K562 (cell line): ENCODE results near the gene CHN2. TPM values are rescaled to one million over a fixed set of nuclear protein-coding genes. Genes with fewer than 3 reads are reported as not detected.

Source experiments
- ATAC-seq: fragments of 200-7000 bp; cut with Tn5 transposase; 3 replicates; pipeline ENCODE4 v1.9.1; 2020; ENCODE audit warnings: moderate library complexity
- BruUV-seq: library from RNA; stranded (reverse); fragments of 400-500 nt; replicated peaks from 2 replicates; lab custom pipeline; 2021; lab: Mats Ljungman, UMichigan
- CTCF ChIA-PET: fragments of 300-600 bp; formaldehyde crosslinking; extraction: SDS; loops from one replicate; lab custom pipeline; 2021; ENCODE audit warnings: low intra/inter-chr PET ratio; lab: Yijun Ruan, JAX
- POLR2A ChIA-PET: fragments of 300-600, 350-650 bp; sonication (Branson Sonifier 250); formaldehyde crosslinking; extraction: SDS; loops from one replicate; lab custom pipeline; 2021; ENCODE audit warnings: antibody characterized with exemption, inconsistent platforms; lab: Yijun Ruan, JAX
- DNase-seq, 4 experiments: peaks; one replicate each; pipeline versions ENCODE4 v3.0.0 to v3.0.0-alpha.2; 2011 to 2018; ENCODE audit warnings: low spot score in 3 of 4, mixed read lengths in 3 of 4; ENCODE audit errors: extremely low read depth in 1 of 4
- FAIRE-seq: peaks from 2 replicates; lab custom pipeline; 2011; peaks lifted over from hg19 to GRCh38; lab: Jason Lieb, UNC
- H2AFZ ChIP-seq: 2 replicates; pipeline ENCODE4 v1.6.0; 2011; ENCODE audit warnings: low read depth, low read length, control low read depth, inconsistent platforms
- H3K27ac ChIP-seq: fragments of 200-600 bp; 3 replicates; pipeline ENCODE4 v1.8.0; 2011; ENCODE audit warnings: low read depth, mild to moderate bottlenecking, control low read depth, inconsistent platforms, low read length, moderate library complexity, mixed read lengths; ENCODE audit errors: extremely low read depth
- H3K27me3 ChIP-seq, 2 experiments: fragments of 300-600 bp in 1 of 2; 2 replicates in 1 of 2; 3 replicates in 1 of 2; pipeline versions ENCODE4 v1.6.0 to v1.8.0; 2011; ENCODE audit warnings: inconsistent platforms in 2 of 2, low read length in 2 of 2, mild to moderate bottlenecking in 1 of 2, mixed read lengths in 1 of 2, moderate library complexity in 1 of 2; ENCODE audit not compliant: control insufficient read depth in 2 of 2, insufficient read depth in 2 of 2
- H3K36me3 ChIP-seq: fragments of 300-600 bp; 3 replicates; pipeline ENCODE4 v1.8.0; 2011; ENCODE audit warnings: mild to moderate bottlenecking, low read length, inconsistent platforms; ENCODE audit not compliant: control insufficient read depth, insufficient read depth
- H3K4me1 ChIP-seq, 2 experiments: fragments of 200-600 bp in 1 of 2; replicated peaks in 1 of 2; 2 replicates in 1 of 2; 3 replicates in 1 of 2; pipeline versions ENCODE4 v1.5.1 to v1.8.0; 2011; ENCODE audit warnings: inconsistent platforms in 2 of 2, low read length in 2 of 2, mild to moderate bottlenecking in 1 of 2, mixed read lengths in 1 of 2, moderate library complexity in 1 of 2; ENCODE audit not compliant: control insufficient read depth in 2 of 2, insufficient read depth in 2 of 2
- H3K4me2 ChIP-seq: 2 replicates; pipeline ENCODE4 v1.6.1; 2011; ENCODE audit warnings: low read length, control low read depth, inconsistent platforms, mixed read lengths; ENCODE audit not compliant: insufficient read depth
- H3K4me3 ChIP-seq: fragments of 200-600 bp; sonication (generic), shearing (Covaris generic); 2 replicates; pipeline ENCODE4 v1.5.1; 2016; ENCODE audit warnings: control low read depth, inconsistent platforms
- H3K79me2 ChIP-seq: fragments of 200-600 bp; 3 replicates; pipeline ENCODE4 v1.8.0; 2011; ENCODE audit warnings: low read length, inconsistent platforms; ENCODE audit not compliant: control insufficient read depth, insufficient read depth
- H3K9ac ChIP-seq, 2 experiments: 2 replicates each; pipeline versions ENCODE4 v1.6.0 to v1.6.1; 2011; ENCODE audit warnings: low read depth in 2 of 2, low read length in 2 of 2, control low read depth in 1 of 2, inconsistent platforms in 1 of 2, mild to moderate bottlenecking in 1 of 2, mixed read lengths in 1 of 2; ENCODE audit not compliant: insufficient read depth in 1 of 2
- H3K9me1 ChIP-seq: one replicate; pipeline ENCODE4 v1.6.0; 2011; ENCODE audit warnings: inconsistent platforms, mild to moderate bottlenecking, low read length, moderate library complexity; ENCODE audit not compliant: control insufficient read depth, insufficient read depth
- H3K9me3 ChIP-seq: replicated peaks from 2 replicates; pipeline ENCODE4 v1.5.1; 2011; ENCODE audit warnings: low read depth, low read length, inconsistent platforms; ENCODE audit not compliant: control insufficient read depth, insufficient read depth
- H4K20me1 ChIP-seq: replicated peaks from 2 replicates; pipeline ENCODE4 v1.6.1; 2011; ENCODE audit warnings: low read length, inconsistent platforms, mixed read lengths; ENCODE audit not compliant: control insufficient read depth, insufficient read depth
- ATF6 ChIP-seq: sonication (generic); formaldehyde crosslinking; IDR thresholded peaks from 2 replicates; pipeline ENCODE4 v1.4.0; 2020; ENCODE audit warnings: mild to moderate bottlenecking, missing genetic modification reagents
- CEBPG ChIP-seq, 3 experiments: fragments of 200-800 bp in 1 of 3; sonication (Bioruptor generic) in 1 of 3; sonication (generic) in 1 of 3; formaldehyde crosslinking in 1 of 3; IDR thresholded peaks in 2 of 3; conservative IDR thresholded peaks in 1 of 3; 2 replicates each; pipeline versions ENCODE4 v1.6.1 to v1.8.0; 2016 to 2022; ENCODE audit warnings: missing compliant biosample characterization in 2 of 3, missing genetic modification characterization in 2 of 3, mild to moderate bottlenecking in 1 of 3, missing genetic modification reagents in 1 of 3
- FOSL1 ChIP-seq: fragments of 200-800 bp; sonication (Bioruptor generic); conservative IDR thresholded peaks from 2 replicates; pipeline ENCODE4 v1.6.1; 2016; ENCODE audit warnings: missing genetic modification characterization, missing compliant biosample characterization
- NELFE ChIP-seq: IDR thresholded peaks from 2 replicates; pipeline ENCODE4 v1.6.1; 2011; ENCODE audit warnings: mild to moderate bottlenecking; ENCODE audit not compliant: insufficient read depth, insufficient read length
- SLC30A9 ChIP-seq: fragments of 250-450 bp; sonication (Bioruptor Pico); IDR thresholded peaks from 2 replicates; pipeline ENCODE4 v1.8.0; 2022; ENCODE audit warnings: mild to moderate bottlenecking, moderate library complexity
- SMARCB1 ChIP-seq: IDR thresholded peaks from 2 replicates; pipeline ENCODE4 v1.6.1; 2011; ENCODE audit warnings: improper control_type of control experiment, low read depth; ENCODE audit not compliant: insufficient read length
- WGBS: fragments of 100-300 bp; shearing (Covaris generic); methylation state at CpG from one replicate; pipeline ENCODE4 v1.1.6; 2016; ENCODE audit warnings: low coverage, mixed read lengths; ENCODE audit not compliant: insufficient coverage; ENCODE audit errors: missing lambda C conversion rate; 5-methylcytosine and 5-hydroxymethylcytosine counted together
- in situ Hi-C: fragments of 300-500 bp; cut with MboI; formaldehyde crosslinking; loops from 4 replicates; pipeline ENCODE4 v1.15.0; 2018; ENCODE audit warnings: inconsistent platforms, mixed read lengths
- intact Hi-C: fragments of 100-400 bp; cut with micrococcal nuclease; formaldehyde crosslinking; loops from 2 replicates; pipeline ENCODE4 v1.14.2; 2022
- polyA plus RNA-seq, 8 experiments: library from polyadenylated mRNA; depleted of rRNA in 4 of 8; stranded (reverse) in 5 of 8; unstranded in 3 of 8; fragments of >200 nt; fragmentation: Nextera tagmentation in 2 of 8; fragmentation: Illumina TruSeq in 1 of 8; extraction: Ambion mirVana in 2 of 8; extraction: Trizol in 1 of 8; gene quantifications; 2 replicates each; pipeline versions ENCODE4 v1.2.1 to v1.2.3, GENCODE V29; 2011 to 2014; ENCODE audit warnings: inconsistent platforms in 1 of 8, missing spikeins in 1 of 8
- total RNA-seq, 7 experiments: library from RNA; depleted of rRNA in 6 of 7; stranded (reverse); fragments of >200 nt in 6 of 7; fragmentation: Illumina TruSeq in 2 of 7; extraction: Trizol in 2 of 7; gene quantifications; 2 replicates each; pipeline versions ENCODE4 v1.2.1 to v1.2.3, GENCODE V29; 2011 to 2021; ENCODE audit warnings: low replicate concordance in 1 of 7
- TF ChIP-seq, protein P1 (sequence below): sonication (generic); formaldehyde crosslinking; IDR thresholded peaks from 2 replicates; pipeline ENCODE4 v1.8.0; 2023; ENCODE audit warnings: mild to moderate bottlenecking, missing genetic modification reagents
- TF ChIP-seq, protein P2 (sequence below): IDR thresholded peaks from 2 replicates; pipeline ENCODE4 v1.6.1; 2011; ENCODE audit not compliant: insufficient read length; ENCODE audit errors: extremely low read depth
- TF ChIP-seq, protein P3 (sequence below): fragments of 450-650 bp; IDR thresholded peaks from 2 replicates; pipeline ENCODE4 v1.6.1; 2017; ENCODE audit warnings: antibody characterized with exemption
- TF ChIP-seq, protein P4 (sequence below): sonication (generic); formaldehyde crosslinking; IDR thresholded peaks from 2 replicates; pipeline ENCODE4 v1.8.0; 2022; ENCODE audit warnings: mild to moderate bottlenecking, missing genetic modification reagents

Gene CHN2
- total and polyA plus RNA-seq, 9 of the 15 experiments (the other 6 are each of a cell fraction or from before 2014, with no cell fraction given): 0.12 to 2.1 (median 0.31) TPM; not detected in 1

- TF ChIP-seq, protein P1, sequence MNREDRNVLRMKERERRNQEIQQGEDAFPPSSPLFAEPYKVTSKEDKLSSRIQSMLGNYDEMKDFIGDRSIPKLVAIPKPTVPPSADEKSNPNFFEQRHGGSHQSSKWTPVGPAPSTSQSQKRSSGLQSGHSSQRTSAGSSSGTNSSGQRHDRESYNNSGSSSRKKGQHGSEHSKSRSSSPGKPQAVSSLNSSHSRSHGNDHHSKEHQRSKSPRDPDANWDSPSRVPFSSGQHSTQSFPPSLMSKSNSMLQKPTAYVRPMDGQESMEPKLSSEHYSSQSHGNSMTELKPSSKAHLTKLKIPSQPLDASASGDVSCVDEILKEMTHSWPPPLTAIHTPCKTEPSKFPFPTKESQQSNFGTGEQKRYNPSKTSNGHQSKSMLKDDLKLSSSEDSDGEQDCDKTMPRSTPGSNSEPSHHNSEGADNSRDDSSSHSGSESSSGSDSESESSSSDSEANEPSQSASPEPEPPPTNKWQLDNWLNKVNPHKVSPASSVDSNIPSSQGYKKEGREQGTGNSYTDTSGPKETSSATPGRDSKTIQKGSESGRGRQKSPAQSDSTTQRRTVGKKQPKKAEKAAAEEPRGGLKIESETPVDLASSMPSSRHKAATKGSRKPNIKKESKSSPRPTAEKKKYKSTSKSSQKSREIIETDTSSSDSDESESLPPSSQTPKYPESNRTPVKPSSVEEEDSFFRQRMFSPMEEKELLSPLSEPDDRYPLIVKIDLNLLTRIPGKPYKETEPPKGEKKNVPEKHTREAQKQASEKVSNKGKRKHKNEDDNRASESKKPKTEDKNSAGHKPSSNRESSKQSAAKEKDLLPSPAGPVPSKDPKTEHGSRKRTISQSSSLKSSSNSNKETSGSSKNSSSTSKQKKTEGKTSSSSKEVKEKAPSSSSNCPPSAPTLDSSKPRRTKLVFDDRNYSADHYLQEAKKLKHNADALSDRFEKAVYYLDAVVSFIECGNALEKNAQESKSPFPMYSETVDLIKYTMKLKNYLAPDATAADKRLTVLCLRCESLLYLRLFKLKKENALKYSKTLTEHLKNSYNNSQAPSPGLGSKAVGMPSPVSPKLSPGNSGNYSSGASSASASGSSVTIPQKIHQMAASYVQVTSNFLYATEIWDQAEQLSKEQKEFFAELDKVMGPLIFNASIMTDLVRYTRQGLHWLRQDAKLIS (CRISPR knock-in tag): no peak
- TF ChIP-seq, all 486 proteins: peak for 0
Observed at GRCh38 chr7:29435167-29435566, 240.6 kb downstream of the CHN2 start (continued).

GRCh38 chr7:29435902-29436301 lies 241.3 kb downstream of the CHN2 start:
- 6% methylated on average over 3 of the region's 3 CpGs for WGBS
- FAIRE-seq (no peak), DNase-seq (no peak), ATAC-seq (no peak)
- no peaks in the 10 kb centered on the region for H3K9me3 ChIP-seq
- in situ Hi-C loops (no loop called here), intact Hi-C loops (no loop called here)
- H3K4me1 ChIP-seq: no peaks in the 10 kb centered on the region
- H3K27me3 ChIP-seq: peaks cover 0 to 3% of the 10 kb centered on the region in 2 experiments; a peak in 2 of 5 replicates
- H3K9me1 ChIP-seq: no peaks in the 10 kb centered on the region
- no peak overlapping the region for H3K27ac ChIP-seq
- no peak overlapping the region for H2AFZ ChIP-seq
- no peaks in the 10 kb centered on the region for H4K20me1 ChIP-seq
- no peak overlapping the region for H3K4me3 ChIP-seq
- H3K9ac ChIP-seq: no peak overlapping the region
- no TSS peak for BruUV-seq
- ChIA-PET CTCF (no interaction called here), POLR2A (interaction anchor here (0.6 kb wide), 1 partner anchor 126 kb away, joined by 3 read pairs; no protein-coding TSS in a partner anchor)
- H3K4me2 ChIP-seq: no peak overlapping the region
- no peaks in the 10 kb centered on the region for H3K36me3 ChIP-seq
- H3K79me2 ChIP-seq: no peaks in the 10 kb centered on the region
- TF ChIP-seq SLC30A9 (CRISPR knock-in tag) (no peak), SMARCB1 (no peak), NELFE (no peak), CEBPG (CRISPR knock-in tag; IDR thresholded peaks at IDR 0.05) (no peak), CEBPG (tag; conservative IDR thresholded peaks at IDR 0.05 in 1 of 2, IDR thresholded peaks at IDR 0.05 in 1 of 2) (no peak), ATF6 (no peak), FOSL1 (tag) (no peak)
- TF ChIP-seq, protein P2, sequence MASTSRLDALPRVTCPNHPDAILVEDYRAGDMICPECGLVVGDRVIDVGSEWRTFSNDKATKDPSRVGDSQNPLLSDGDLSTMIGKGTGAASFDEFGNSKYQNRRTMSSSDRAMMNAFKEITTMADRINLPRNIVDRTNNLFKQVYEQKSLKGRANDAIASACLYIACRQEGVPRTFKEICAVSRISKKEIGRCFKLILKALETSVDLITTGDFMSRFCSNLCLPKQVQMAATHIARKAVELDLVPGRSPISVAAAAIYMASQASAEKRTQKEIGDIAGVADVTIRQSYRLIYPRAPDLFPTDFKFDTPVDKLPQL: no peak
- TF ChIP-seq, protein P3, sequence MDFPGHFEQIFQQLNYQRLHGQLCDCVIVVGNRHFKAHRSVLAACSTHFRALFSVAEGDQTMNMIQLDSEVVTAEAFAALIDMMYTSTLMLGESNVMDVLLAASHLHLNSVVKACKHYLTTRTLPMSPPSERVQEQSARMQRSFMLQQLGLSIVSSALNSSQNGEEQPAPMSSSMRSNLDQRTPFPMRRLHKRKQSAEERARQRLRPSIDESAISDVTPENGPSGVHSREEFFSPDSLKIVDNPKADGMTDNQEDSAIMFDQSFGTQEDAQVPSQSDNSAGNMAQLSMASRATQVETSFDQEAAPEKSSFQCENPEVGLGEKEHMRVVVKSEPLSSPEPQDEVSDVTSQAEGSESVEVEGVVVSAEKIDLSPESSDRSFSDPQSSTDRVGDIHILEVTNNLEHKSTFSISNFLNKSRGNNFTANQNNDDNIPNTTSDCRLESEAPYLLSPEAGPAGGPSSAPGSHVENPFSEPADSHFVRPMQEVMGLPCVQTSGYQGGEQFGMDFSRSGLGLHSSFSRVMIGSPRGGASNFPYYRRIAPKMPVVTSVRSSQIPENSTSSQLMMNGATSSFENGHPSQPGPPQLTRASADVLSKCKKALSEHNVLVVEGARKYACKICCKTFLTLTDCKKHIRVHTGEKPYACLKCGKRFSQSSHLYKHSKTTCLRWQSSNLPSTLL: no peak
- TF ChIP-seq, protein P4, sequence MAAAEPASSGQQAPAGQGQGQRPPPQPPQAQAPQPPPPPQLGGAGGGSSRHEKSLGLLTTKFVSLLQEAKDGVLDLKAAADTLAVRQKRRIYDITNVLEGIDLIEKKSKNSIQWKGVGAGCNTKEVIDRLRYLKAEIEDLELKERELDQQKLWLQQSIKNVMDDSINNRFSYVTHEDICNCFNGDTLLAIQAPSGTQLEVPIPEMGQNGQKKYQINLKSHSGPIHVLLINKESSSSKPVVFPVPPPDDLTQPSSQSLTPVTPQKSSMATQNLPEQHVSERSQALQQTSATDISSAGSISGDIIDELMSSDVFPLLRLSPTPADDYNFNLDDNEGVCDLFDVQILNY (CRISPR knock-in tag): no peak
